Activated naive CD4-positive, alpha-beta T cell treated with anti-CD3 and anti-CD28 coated beads for 36 hours (primary cell): ENCODE measurements around the gene UGCG. TPM values are rescaled to one million over a fixed set of nuclear protein-coding genes. Genes with fewer than 3 reads are reported as not detected.

Source experiments
- CTCF ChIA-PET: fragments of 350-600 bp; sonication (Branson Sonifier 250); formaldehyde crosslinking; loops from one replicate; lab custom pipeline; 2021; ENCODE audit warnings: antibody characterized with exemption; lab: Charles Lee
- DNase-seq: peaks from one replicate; pipeline ENCODE4 v3.0.0-alpha.2; 2020
- H3K27ac Mint-ChIP-seq: one replicate; pipeline ENCODE4 v1.8.0; 2021; ENCODE audit warnings: mild to moderate bottlenecking, mixed read lengths
- H3K27me3 Mint-ChIP-seq: one replicate; pipeline ENCODE4 v1.8.0; 2021; ENCODE audit warnings: low read depth, mixed read lengths
- H3K36me3 Mint-ChIP-seq: one replicate; pipeline ENCODE4 v1.8.0; 2021; ENCODE audit warnings: low read depth, mixed read lengths
- H3K4me1 Mint-ChIP-seq: one replicate; pipeline ENCODE4 v1.8.0; 2021; ENCODE audit warnings: low read depth, mixed read lengths
- H3K4me3 Mint-ChIP-seq: one replicate; pipeline ENCODE4 v1.8.0; 2021; ENCODE audit warnings: mild to moderate bottlenecking, moderate library complexity, mixed read lengths
- H3K9me3 Mint-ChIP-seq: one replicate; pipeline ENCODE4 v1.8.0; 2021; ENCODE audit warnings: mixed read lengths
- intact Hi-C: fragments of 100-400 bp; cut with micrococcal nuclease; formaldehyde crosslinking; loops from one replicate; pipeline ENCODE4 v1.15.1; 2023
- total RNA-seq, 2 experiments: library from RNA; stranded (reverse); gene quantifications; one replicate each; pipeline ENCODE4 v1.2.3, GENCODE V29; 2021

Gene UGCG
- total RNA-seq, 2 experiments from 2014 or later: 8.8 to 10.5 TPM

GRCh38 chr9:111961009-111961408, 64.4 kb downstream of the UGCG start:
- intact Hi-C loops: no loop called here
- H3K4me1 Mint-ChIP-seq: peaks cover 19% of the 10 kb centered on the region
- H3K27me3 Mint-ChIP-seq: no peaks in the 10 kb centered on the region
- CTCF ChIA-PET: no interaction called here
- no peaks in the 10 kb centered on the region for H3K36me3 Mint-ChIP-seq
- H3K4me3 Mint-ChIP-seq: no peak overlapping the region
- no peak for DNase-seq
- no peaks in the 10 kb centered on the region for H3K9me3 Mint-ChIP-seq
- H3K27ac Mint-ChIP-seq: no peak overlapping the region

- no peaks in the 10 kb centered on the region for H3K9me3 Mint-ChIP-seq
- H3K27me3 Mint-ChIP-seq: no peaks in the 10 kb centered on the region
- H3K4me1 Mint-ChIP-seq: peaks cover 17% of the 10 kb centered on the region
- CTCF ChIA-PET: no interaction called here
- no peaks in the 10 kb centered on the region for H3K36me3 Mint-ChIP-seq
- intact Hi-C loops: no loop called here
- no peak overlapping the region for H3K4me3 Mint-ChIP-seq
- no peak for DNase-seq
- no peak overlapping the region for H3K27ac Mint-ChIP-seq
Measured at GRCh38 chr9:111961575-111961974, 65.0 kb downstream of the UGCG start.

GRCh38 chr9:111962021-111962420, 65.4 kb downstream of the UGCG start:
- CTCF ChIA-PET: interaction anchor here (0.7 kb wide), 1 partner anchor 9 kb away, joined by 3 read pairs; no protein-coding TSS in a partner anchor
- Mint-ChIP-seq H3K27me3 (no peaks in the 10 kb centered on the region), H3K4me3 (no peak overlapping the region), H3K4me1 (peaks cover 17% of the 10 kb centered on the region), H3K9me3 (no peaks in the 10 kb centered on the region), H3K36me3 (no peaks in the 10 kb centered on the region), H3K27ac (no peak overlapping the region)
- DNase-seq: no peak
- intact Hi-C loops: no loop called here

GRCh38 chr9:111963995-111964394, 67.4 kb downstream of the UGCG start:
- Mint-ChIP-seq H3K9me3 (no peaks in the 10 kb centered on the region), H3K27ac (no peak overlapping the region), H3K4me3 (no peak overlapping the region), H3K27me3 (no peaks in the 10 kb centered on the region), H3K36me3 (no peaks in the 10 kb centered on the region), H3K4me1 (peaks cover 5% of the 10 kb centered on the region)
- no peak for DNase-seq
- CTCF ChIA-PET: interaction anchor here (0.6 to 1.4 kb wide), 2 partner anchors 21 to 111 kb away, joined by 3 read pairs; no protein-coding TSS in a partner anchor
- intact Hi-C loops: loop anchor here (2.0 kb wide), 1 partner anchor 65 kb away; no protein-coding TSS in a partner anchor

DNA sequence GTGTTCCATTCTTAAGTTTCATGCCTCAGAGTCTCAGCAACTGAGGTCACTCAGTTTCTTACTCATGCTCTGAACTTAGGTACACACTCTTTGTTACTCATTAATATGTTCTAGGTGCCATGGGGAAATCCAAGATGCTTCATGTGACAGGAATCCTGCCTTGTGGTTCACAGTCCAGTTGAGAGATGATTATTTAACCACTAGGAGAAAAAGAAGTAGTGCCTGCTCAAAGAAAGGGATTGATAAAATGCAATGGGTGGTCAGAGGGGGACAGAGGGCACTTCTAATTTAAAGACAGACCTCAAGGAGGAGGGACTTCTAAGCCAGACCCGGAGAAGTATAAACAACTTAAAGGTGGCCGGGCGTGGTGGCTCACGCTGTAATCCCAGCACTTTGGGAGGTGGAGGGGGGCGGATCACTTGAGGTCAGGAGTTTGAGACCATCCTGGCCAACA, 69.0 kb downstream of the UGCG start:
- H3K4me3 Mint-ChIP-seq: no peak overlapping the region
- no peak overlapping the region for H3K27ac Mint-ChIP-seq
- H3K4me1 Mint-ChIP-seq: peaks cover 5% of the 10 kb centered on the region
- H3K36me3 Mint-ChIP-seq: no peaks in the 10 kb centered on the region
- intact Hi-C loops: loop anchor here (1.0 to 2.0 kb wide), 4 partner anchors 27 to 67 kb away; no protein-coding TSS in a partner anchor
- CTCF ChIA-PET: no interaction called here
- H3K9me3 Mint-ChIP-seq: no peaks in the 10 kb centered on the region
- peak; percentile 55 for DNase-seq
- no peaks in the 10 kb centered on the region for H3K27me3 Mint-ChIP-seq

DNA sequence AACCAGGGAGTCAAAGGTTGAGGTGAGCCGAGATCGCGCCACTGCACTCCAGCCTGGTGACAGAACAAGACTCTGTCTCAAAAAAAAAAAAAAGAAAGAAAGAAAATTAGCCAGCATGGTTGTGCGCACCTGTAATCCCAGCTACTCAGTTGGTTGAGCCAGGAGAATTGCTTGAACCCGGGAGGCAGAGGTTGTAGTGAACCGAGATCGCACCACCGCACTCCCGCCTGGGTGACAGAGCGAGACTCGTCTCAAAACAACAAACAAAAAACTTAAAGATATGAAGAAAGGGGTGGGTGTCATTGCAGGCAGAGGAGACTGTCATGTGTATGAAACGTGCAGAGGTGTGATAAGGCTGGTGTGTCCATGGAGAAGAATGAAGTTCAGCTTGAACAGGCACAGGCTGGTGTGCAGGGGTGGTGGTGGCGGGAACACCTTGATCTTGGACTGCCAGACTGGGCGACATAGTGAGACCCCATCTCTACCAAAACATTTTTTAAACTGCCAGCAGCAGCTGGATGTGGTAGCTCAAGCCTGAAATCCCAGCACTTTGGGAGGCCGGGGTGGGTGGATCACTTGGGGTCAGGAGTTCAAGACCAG, 69.6 kb downstream of the UGCG start:
- peaks cover 5% of the 10 kb centered on the region for H3K4me1 Mint-ChIP-seq
- intact Hi-C loops: no loop called here
- H3K27ac Mint-ChIP-seq: no peak overlapping the region
- H3K27me3 Mint-ChIP-seq: no peaks in the 10 kb centered on the region
- H3K9me3 Mint-ChIP-seq: no peaks in the 10 kb centered on the region
- H3K4me3 Mint-ChIP-seq: no peak overlapping the region
- CTCF ChIA-PET: interaction anchor here (0.7 kb wide), 1 partner anchor 44 kb away, joined by 3 read pairs; no protein-coding TSS in a partner anchor
- DNase-seq: no peak
- no peaks in the 10 kb centered on the region for H3K36me3 Mint-ChIP-seq

- no peaks in the 10 kb centered on the region for H3K36me3 Mint-ChIP-seq
- intact Hi-C loops: no loop called here
- peak; percentile 21 for DNase-seq
- CTCF ChIA-PET: interaction anchor here (0.7 kb wide), 1 partner anchor 43 kb away, joined by 3 read pairs; no protein-coding TSS in a partner anchor
- H3K27ac Mint-ChIP-seq: no peak overlapping the region
- H3K9me3 Mint-ChIP-seq: no peaks in the 10 kb centered on the region
- H3K4me1 Mint-ChIP-seq: peaks cover 5% of the 10 kb centered on the region
- no peaks in the 10 kb centered on the region for H3K27me3 Mint-ChIP-seq
- no peak overlapping the region for H3K4me3 Mint-ChIP-seq
Measured at GRCh38 chr9:111966861-111967291, 70.3 kb downstream of the UGCG start.

DNA sequence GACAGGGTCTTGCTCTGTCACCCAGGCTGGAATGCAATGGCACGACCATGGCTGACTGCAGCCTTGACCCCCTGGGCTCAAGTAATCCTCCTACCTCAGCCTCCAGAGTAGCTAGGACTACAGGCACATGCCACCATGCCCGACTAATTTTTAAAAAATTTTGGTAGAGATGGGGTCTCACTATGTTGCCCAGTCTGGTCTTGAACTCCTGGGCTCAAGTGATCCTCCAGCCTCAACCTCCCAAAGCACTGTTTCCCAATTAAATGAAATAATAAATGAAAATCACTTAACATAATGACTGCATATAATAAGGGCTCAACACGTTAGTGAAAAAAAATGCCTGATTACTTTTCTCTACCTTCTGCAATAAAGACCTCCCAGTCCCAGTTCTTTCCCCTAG, 71.0 kb downstream of the UGCG start:
- no peaks in the 10 kb centered on the region for H3K36me3 Mint-ChIP-seq
- H3K9me3 Mint-ChIP-seq: no peaks in the 10 kb centered on the region
- peaks cover 5% of the 10 kb centered on the region for H3K4me1 Mint-ChIP-seq
- DNase-seq: no peak
- no peak overlapping the region for H3K27ac Mint-ChIP-seq
- CTCF ChIA-PET: interaction anchor here (0.6 kb wide), 1 partner anchor 235 kb away, joined by 3 read pairs; no protein-coding TSS in a partner anchor
- intact Hi-C loops: no loop called here
- no peaks in the 10 kb centered on the region for H3K27me3 Mint-ChIP-seq
- H3K4me3 Mint-ChIP-seq: no peak overlapping the region

GRCh38 chr9:111969061-111969460, 72.4 kb downstream of the UGCG start:
- DNase-seq: no peak
- intact Hi-C loops: no loop called here

DNA sequence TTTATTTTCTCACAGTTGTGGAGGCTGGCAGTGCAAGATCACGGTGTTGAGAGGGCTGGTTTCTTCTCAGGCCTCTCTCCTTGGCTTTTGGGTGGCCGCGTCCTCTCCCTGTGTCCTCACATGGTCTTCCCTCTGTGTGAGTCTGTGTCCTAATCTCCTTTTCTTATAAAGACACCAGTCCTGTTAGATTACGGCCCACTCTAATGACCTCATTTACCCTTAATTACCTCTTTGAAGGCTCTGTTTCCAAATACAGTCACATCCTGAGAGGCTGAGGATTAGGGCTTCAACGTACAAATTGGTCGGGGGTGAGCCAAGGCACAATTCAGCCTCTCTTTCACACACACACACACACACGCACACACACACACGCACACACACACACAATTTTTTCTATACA, 73.0 kb downstream of the UGCG start:
- H3K4me3 Mint-ChIP-seq: no peak overlapping the region
- DNase-seq: no peak
- CTCF ChIA-PET: no interaction called here
- no peaks in the 10 kb centered on the region for H3K27me3 Mint-ChIP-seq
- no peak overlapping the region for H3K27ac Mint-ChIP-seq
- H3K4me1 Mint-ChIP-seq: peaks cover 5% of the 10 kb centered on the region
- no peaks in the 10 kb centered on the region for H3K9me3 Mint-ChIP-seq
- intact Hi-C loops: no loop called here
- H3K36me3 Mint-ChIP-seq: no peaks in the 10 kb centered on the region

More at GRCh38 chr9:111969061-111969460, 72.4 kb downstream of the UGCG start:
- Mint-ChIP-seq H3K36me3 (no peaks in the 10 kb centered on the region), H3K4me3 (no peak overlapping the region), H3K4me1 (peaks cover 5% of the 10 kb centered on the region), H3K9me3 (no peaks in the 10 kb centered on the region), H3K27ac (no peak overlapping the region), H3K27me3 (no peaks in the 10 kb centered on the region)
- CTCF ChIA-PET: no interaction called here

DNA sequence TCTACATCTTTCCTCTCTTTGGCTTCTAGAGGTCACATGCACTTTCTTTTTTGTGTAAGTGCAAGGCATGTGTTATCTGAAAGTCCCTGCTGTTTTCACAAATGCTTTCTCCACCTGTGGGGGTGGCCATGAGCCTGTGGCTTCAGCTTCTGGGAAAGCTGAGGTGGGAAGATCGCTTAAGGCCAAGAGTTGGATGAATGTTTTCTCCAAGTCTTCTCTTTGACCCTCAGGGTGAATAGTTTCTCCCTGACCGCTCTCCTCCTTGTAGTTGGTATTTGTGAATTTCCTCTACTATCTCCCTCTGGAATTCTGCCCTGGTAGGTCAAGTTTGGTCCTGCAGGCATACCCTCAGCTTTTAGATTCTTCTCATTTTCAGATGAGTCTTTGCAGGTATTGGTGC, 74.2 kb downstream of the UGCG start:
- intact Hi-C loops: no loop called here

DNA sequence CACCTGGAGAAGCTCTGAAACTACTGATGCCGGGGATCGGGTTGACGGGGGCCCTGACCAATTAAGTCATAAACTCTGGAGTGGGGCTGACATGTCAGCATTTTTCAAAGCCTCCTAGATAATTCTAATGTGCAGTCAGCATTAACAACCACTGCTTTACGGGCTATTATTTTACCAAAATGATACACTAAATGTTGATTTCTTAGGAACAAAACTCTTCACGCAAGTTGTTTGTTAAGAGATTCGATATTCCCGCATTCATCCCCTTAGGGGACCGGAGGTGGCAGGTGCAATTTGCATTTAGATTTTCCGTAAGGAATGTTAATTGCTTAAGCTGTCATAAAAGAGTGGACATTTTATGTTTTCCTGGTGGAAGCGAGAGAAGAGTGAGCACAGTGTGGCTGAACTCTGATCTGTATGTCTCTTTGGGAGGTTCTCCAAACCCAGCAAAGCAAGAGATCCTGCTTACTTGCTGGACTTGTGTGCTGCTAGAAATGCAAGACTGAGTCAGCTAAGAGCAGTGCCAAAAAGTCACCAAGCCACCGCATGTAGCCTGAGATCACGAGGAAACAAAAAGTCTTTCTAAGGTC, 77.6 kb downstream of the UGCG start:
- peaks cover 8% of the 10 kb centered on the region for H3K4me1 Mint-ChIP-seq
- CTCF ChIA-PET: interaction anchor here (1.0 kb wide), 1 partner anchor 353 kb away, joined by 3 read pairs; no protein-coding TSS in a partner anchor
- H3K27ac Mint-ChIP-seq: no peak overlapping the region
- H3K9me3 Mint-ChIP-seq: no peaks in the 10 kb centered on the region
- H3K27me3 Mint-ChIP-seq: no peaks in the 10 kb centered on the region
- DNase-seq: no peak
- no peaks in the 10 kb centered on the region for H3K36me3 Mint-ChIP-seq
- no peak overlapping the region for H3K4me3 Mint-ChIP-seq
- intact Hi-C loops: loop anchor here (2.0 kb wide), 1 partner anchor 375 kb away; the partner anchor contains the start of gene PTGR1

More for the DNA sequence above, 74.2 kb downstream of the UGCG start:
- H3K36me3 Mint-ChIP-seq: no peaks in the 10 kb centered on the region
- H3K9me3 Mint-ChIP-seq: no peaks in the 10 kb centered on the region
- no peaks in the 10 kb centered on the region for H3K27me3 Mint-ChIP-seq
- peaks cover 5% of the 10 kb centered on the region for H3K4me1 Mint-ChIP-seq
- no peak overlapping the region for H3K4me3 Mint-ChIP-seq
- no peak for DNase-seq
- H3K27ac Mint-ChIP-seq: no peak overlapping the region
- CTCF ChIA-PET: interaction anchor here (0.7 to 0.9 kb wide), 2 partner anchors 8 to 40 kb away, joined by 3 read pairs; no protein-coding TSS in a partner anchor
